Neural cell (in vitro differentiated cells): ENCODE results near the gene LRRC10B. TPM values are rescaled to one million over a fixed set of nuclear protein-coding genes. Genes with fewer than 3 reads are reported as not detected.

ENCODE experiments used
- H2AFZ ChIP-seq: fragments of 200-600, 300-800 bp; sonication (generic), shearing (Covaris generic); 2 replicates; pipeline ENCODE4 v1.6.0; 2014; ENCODE audit warnings: low read depth, mild to moderate bottlenecking, antibody characterized with exemption, low read length, moderate library complexity
- H3F3A ChIP-seq: fragments of 200-600 bp; shearing (Covaris generic); 2 replicates; pipeline ENCODE4 v1.6.1; 2016; ENCODE audit warnings: mild to moderate bottlenecking, moderate library complexity, mixed read lengths, antibody characterized with exemption, low read length; ENCODE audit not compliant: insufficient read depth, poor library complexity, severe bottlenecking
- H3K27ac ChIP-seq: fragments of 200-600, 300-800 bp; sonication (generic), shearing (Covaris generic); 2 replicates; pipeline ENCODE4 v1.5.1; 2014; ENCODE audit warnings: mild to moderate bottlenecking, low read length, moderate library complexity
- H3K27me3 ChIP-seq: fragments of 300-800, 200-600 bp; sonication (generic), shearing (Covaris generic); 2 replicates; pipeline ENCODE4 v1.6.0; 2014; ENCODE audit warnings: mild to moderate bottlenecking, low read depth, low read length, moderate library complexity; ENCODE audit not compliant: insufficient read depth
- H3K36me3 ChIP-seq: fragments of 300-800, 200-600 bp; sonication (generic), shearing (Covaris generic); 2 replicates; pipeline ENCODE4 v1.5.1; 2014; ENCODE audit warnings: mild to moderate bottlenecking, antibody characterized with exemption, low read length, moderate library complexity; ENCODE audit not compliant: insufficient read depth
- H3K4me2 ChIP-seq: fragments of 300-800, 200-600 bp; sonication (generic), shearing (Covaris generic); 2 replicates; pipeline ENCODE4 v1.6.0; 2014; ENCODE audit warnings: mild to moderate bottlenecking, low read length
- H3K4me3 ChIP-seq: fragments of 300-800, 200-600 bp; sonication (generic), shearing (Covaris generic); 2 replicates; pipeline ENCODE4 v1.5.1; 2014; ENCODE audit warnings: mild to moderate bottlenecking, low read length, moderate library complexity
- H3K79me2 ChIP-seq: fragments of 200-600 bp; shearing (Covaris generic); replicated peaks from 2 replicates; pipeline ENCODE4 v1.6.0; 2014; ENCODE audit warnings: mild to moderate bottlenecking, low read length, moderate library complexity; ENCODE audit not compliant: insufficient read depth
- H3K9ac ChIP-seq: fragments of 300-800, 200-600 bp; sonication (generic), shearing (Covaris generic); 2 replicates; pipeline ENCODE4 v1.6.1; 2016; ENCODE audit warnings: mild to moderate bottlenecking, low read length, mixed read lengths
- H3K9me2 ChIP-seq: fragments of 200-600 bp; shearing (Covaris generic); 2 replicates; pipeline ENCODE4 v1.6.1; 2016; ENCODE audit warnings: mild to moderate bottlenecking, low read length, mixed read lengths; ENCODE audit not compliant: insufficient read depth
- H3K9me3 ChIP-seq: fragments of 200-600, 300-800 bp; sonication (generic), shearing (Covaris generic); 2 replicates; pipeline ENCODE4 v1.6.1; 2016; ENCODE audit warnings: mild to moderate bottlenecking, mixed run types, low read length, moderate library complexity, mixed read lengths
- H4K20me1 ChIP-seq: fragments of 200-600 bp; shearing (Covaris generic); 2 replicates; pipeline ENCODE4 v1.6.1; 2016; ENCODE audit warnings: mild to moderate bottlenecking, mixed run types; ENCODE audit not compliant: insufficient read depth
- CTCF ChIP-seq: fragments of 450-650 bp; IDR thresholded peaks from 2 replicates; pipeline ENCODE4 v1.5.1; 2014; ENCODE audit warnings: antibody characterized with exemption, mild to moderate bottlenecking, moderate library complexity; ENCODE audit not compliant: poor library complexity, severe bottlenecking
- EP300 ChIP-seq: fragments of 450-650 bp; conservative IDR thresholded peaks from 2 replicates; pipeline ENCODE4 v1.6.1; 2014; ENCODE audit warnings: antibody characterized with exemption, mild to moderate bottlenecking, moderate library complexity; ENCODE audit not compliant: poor library complexity, severe bottlenecking
- EZH2 ChIP-seq: fragments of 200-600, 300-800 bp; shearing (Covaris generic), sonication (generic); IDR thresholded peaks from 2 replicates; pipeline ENCODE4 v1.6.1; 2014; ENCODE audit warnings: antibody characterized with exemption, low read length, borderline replicate concordance, mild to moderate bottlenecking; ENCODE audit not compliant: insufficient read depth, poor library complexity, severe bottlenecking
- MXI1 ChIP-seq: fragments of 450-650 bp; conservative IDR thresholded peaks from 2 replicates; pipeline ENCODE4 v1.6.1; 2014; ENCODE audit warnings: antibody characterized with exemption, mild to moderate bottlenecking; ENCODE audit not compliant: poor library complexity, severe bottlenecking
- POLR2AphosphoS5 ChIP-seq: IDR thresholded peaks from 2 replicates; pipeline ENCODE4 v1.6.1; 2012
- RAD21 ChIP-seq: fragments of 450-650 bp; conservative IDR thresholded peaks from 2 replicates; pipeline ENCODE4 v1.6.1; 2014; ENCODE audit warnings: antibody characterized with exemption, mild to moderate bottlenecking, moderate library complexity
- REST ChIP-seq: IDR thresholded peaks from 2 replicates; pipeline ENCODE4 v1.6.1; 2012; ENCODE audit warnings: borderline replicate concordance
- SMC3 ChIP-seq: fragments of 450-650 bp; conservative IDR thresholded peaks from 2 replicates; pipeline ENCODE4 v1.6.1; 2014; ENCODE audit warnings: antibody characterized with exemption, mild to moderate bottlenecking, moderate library complexity; ENCODE audit not compliant: poor library complexity
- TAF1 ChIP-seq: IDR thresholded peaks from 2 replicates; pipeline ENCODE4 v1.6.1; 2012; ENCODE audit warnings: low read depth
- polyA plus RNA-seq: library from polyadenylated mRNA; depleted of rRNA; stranded (reverse); fragments of >200 nt; gene quantifications from 2 replicates; pipeline ENCODE4 v1.2.3, GENCODE V29; 2014

LRRC10B gene
- polyA plus RNA-seq, 1 donor from 2014 or later = 12.4 TPM

DNA sequence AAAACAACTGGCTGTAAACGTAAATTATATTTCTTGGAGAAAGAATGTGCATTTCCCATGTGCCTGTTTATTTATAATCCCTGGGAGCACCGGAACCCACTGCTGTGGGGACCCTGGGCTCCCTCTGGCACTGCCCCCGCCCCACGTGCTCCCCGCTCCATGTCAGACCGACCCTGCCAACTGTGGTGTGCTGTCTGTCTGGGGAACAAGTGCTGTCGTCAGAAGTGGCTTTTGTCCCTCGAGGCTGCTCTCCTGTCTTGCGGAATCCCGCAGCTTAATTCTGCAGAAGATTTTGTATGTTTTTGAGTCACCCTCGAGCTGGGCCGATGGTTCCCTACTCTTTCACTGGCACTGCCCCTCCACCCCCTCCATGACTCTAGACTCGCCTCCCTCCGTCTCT, 2.4 kb downstream of the LRRC10B start:
- Histone ChIP-seq H3K27ac (no peak overlapping the region), H4K20me1 (no peaks in the 10 kb centered on the region), H3K4me2 (no peak overlapping the region), H3K36me3 (no peaks in the 10 kb centered on the region), H3K9me3 (no peaks in the 10 kb centered on the region), H3K9me2 (no peaks in the 10 kb centered on the region), H3F3A (no peaks in the 10 kb centered on the region), H3K79me2 (no peaks in the 10 kb centered on the region), H3K4me3 (no peak overlapping the region), H3K27me3 (no peaks in the 10 kb centered on the region), H2AFZ (no peak overlapping the region), H3K9ac (no peak overlapping the region)
- TF ChIP-seq EP300 (no peak), SMC3 (no peak), MXI1 (no peak), TAF1 (no peak), EZH2 (no peak), RAD21 (no peak), CTCF (no peak), POLR2AphosphoS5 (no peak), REST (no peak)

GRCh38 chr11:61511383-61511782, 2.8 kb downstream of the LRRC10B start:
- H3K36me3 ChIP-seq = no peaks in the 10 kb centered on the region
- H3F3A ChIP-seq = no peaks in the 10 kb centered on the region
- H3K79me2 ChIP-seq = no peaks in the 10 kb centered on the region
- no peaks in the 10 kb centered on the region for H3K27me3 ChIP-seq
- TF ChIP-seq CTCF (no peak), EZH2 (no peak), EP300 (no peak), TAF1 (no peak), RAD21 (no peak), POLR2AphosphoS5 (no peak), MXI1 (no peak), REST (no peak), SMC3 (no peak)
- H4K20me1 ChIP-seq = no peaks in the 10 kb centered on the region
- no peak overlapping the region for H3K27ac ChIP-seq
- no peak overlapping the region for H3K4me2 ChIP-seq
- H3K9me2 ChIP-seq = no peaks in the 10 kb centered on the region
- no peak overlapping the region for H2AFZ ChIP-seq
- no peaks in the 10 kb centered on the region for H3K9me3 ChIP-seq
- H3K9ac ChIP-seq = no peak overlapping the region
- no peak overlapping the region for H3K4me3 ChIP-seq
